OCI-LY1 (cell line): ENCODE results near the gene SPON2.

Source experiments
- H2AFZ ChIP-seq: fragments of 200-600 bp; sonication (generic), shearing (Covaris generic); 2 replicates; pipeline ENCODE4 v1.6.0; 2014; ENCODE audit warnings: antibody characterized with exemption, mild to moderate bottlenecking, low read length
- H3F3A ChIP-seq: fragments of 200-600 bp; sonication (generic), shearing (Covaris generic); 2 replicates; pipeline ENCODE4 v1.6.0; 2014; ENCODE audit warnings: mild to moderate bottlenecking, antibody characterized with exemption, low read length, moderate library complexity; ENCODE audit not compliant: insufficient read depth
- H3K27ac ChIP-seq: fragments of 200-600 bp; sonication (generic); 2 replicates; pipeline ENCODE4 v1.5.1; 2014; ENCODE audit warnings: low read length, mixed run types, mild to moderate bottlenecking, low read depth; ENCODE audit not compliant: poor library complexity, severe bottlenecking
- H3K27me3 ChIP-seq: fragments of 200-600 bp; sonication (generic); 2 replicates; pipeline ENCODE4 v1.6.0; 2014; ENCODE audit warnings: antibody characterized with exemption, mild to moderate bottlenecking, low read length, moderate library complexity; ENCODE audit not compliant: insufficient read depth
- H3K36me3 ChIP-seq: fragments of 200-600 bp; sonication (generic); 2 replicates; pipeline ENCODE4 v1.6.1; 2014; ENCODE audit warnings: mild to moderate bottlenecking, antibody characterized with exemption, low read length, moderate library complexity, mixed read lengths; ENCODE audit not compliant: insufficient read depth
- H3K4me1 ChIP-seq: fragments of 200-600 bp; sonication (generic); 2 replicates; pipeline ENCODE4 v1.5.1; 2014; ENCODE audit warnings: mild to moderate bottlenecking, low read length, moderate library complexity; ENCODE audit not compliant: insufficient read depth, severe bottlenecking
- H3K4me2 ChIP-seq: fragments of 200-600 bp; sonication (generic), shearing (Covaris generic); 2 replicates; pipeline ENCODE4 v1.6.1; 2014; ENCODE audit warnings: low read length
- H3K4me3 ChIP-seq: fragments of 200-600 bp; sonication (generic); 2 replicates; pipeline ENCODE4 v1.5.1; 2014; ENCODE audit warnings: low read length, low read depth, mild to moderate bottlenecking, mixed read lengths; ENCODE audit not compliant: poor library complexity, severe bottlenecking
- H3K79me2 ChIP-seq: fragments of 200-600 bp; shearing (Covaris generic); 2 replicates; pipeline ENCODE4 v1.6.1; 2016; ENCODE audit warnings: mixed run types, low read length, mixed read lengths; ENCODE audit not compliant: insufficient read depth
- H3K9ac ChIP-seq: fragments of 200-600 bp; sonication (generic), shearing (Covaris generic); 2 replicates; pipeline ENCODE4 v1.6.1; 2014; ENCODE audit warnings: mild to moderate bottlenecking, low read length, mixed read lengths
- H3K9me2 ChIP-seq: fragments of 200-600 bp; sonication (generic), shearing (Covaris generic); 2 replicates; pipeline ENCODE4 v1.6.1; 2014; ENCODE audit warnings: low read depth, mild to moderate bottlenecking, low read length, mixed read lengths
- H3K9me3 ChIP-seq: fragments of 200-600 bp; shearing (Covaris generic); 2 replicates; pipeline ENCODE4 v1.6.1; 2014; ENCODE audit warnings: low read length, mixed read lengths
- H4K20me1 ChIP-seq: fragments of 200-600 bp; sonication (generic), shearing (Covaris generic); 2 replicates; pipeline ENCODE4 v1.6.0; 2016; ENCODE audit warnings: mild to moderate bottlenecking, low read length; ENCODE audit not compliant: insufficient read depth
- CTCF ChIP-seq: fragments of 200-600 bp; sonication (generic), shearing (Covaris generic); IDR thresholded peaks from 2 replicates; pipeline ENCODE4 v1.5.1; 2017; ENCODE audit warnings: mild to moderate bottlenecking, antibody characterized with exemption, low read length, moderate library complexity, mixed read lengths
- EZH2 ChIP-seq: fragments of 200-600 bp; sonication (generic), shearing (Covaris generic); IDR thresholded peaks from 2 replicates; pipeline ENCODE4 v1.8.0; 2017; ENCODE audit warnings: borderline replicate concordance, mixed run types, mild to moderate bottlenecking, antibody characterized with exemption, low read length, moderate library complexity, mixed read lengths

The SPON2 gene

GRCh38 chr4:1192493-1193205 lies 20.3 kb upstream of the SPON2 start:
- Histone ChIP-seq H3K9ac (no peak overlapping the region), H3K9me3 (no peaks in the 10 kb centered on the region), H3K79me2 (no peaks in the 10 kb centered on the region), H3K27ac (no peak overlapping the region), H4K20me1 (no peaks in the 10 kb centered on the region), H3K4me3 (no peak overlapping the region), H3K4me2 (no peak overlapping the region), H3K36me3 (no peaks in the 10 kb centered on the region), H3K4me1 (no peaks in the 10 kb centered on the region), H3K9me2 (no peaks in the 10 kb centered on the region), H2AFZ (no peak overlapping the region), H3K27me3 (no peaks in the 10 kb centered on the region; the same call in 1 of the 2 replicates), H3F3A (no peaks in the 10 kb centered on the region)
- TF ChIP-seq EZH2 (no peak), CTCF (no peak)

GRCh38 chr4:1192091-1192492 lies 19.7 kb upstream of the SPON2 start:
- H3K9me2 ChIP-seq: no peaks in the 10 kb centered on the region
- no peaks in the 10 kb centered on the region for H3K79me2 ChIP-seq
- H3K9ac ChIP-seq: no peak overlapping the region
- no peaks in the 10 kb centered on the region for H4K20me1 ChIP-seq
- no peaks in the 10 kb centered on the region; the same call in 1 of the 2 replicates for H3K27me3 ChIP-seq
- H3K36me3 ChIP-seq: no peaks in the 10 kb centered on the region
- no peak overlapping the region for H3K4me3 ChIP-seq
- no peak overlapping the region for H3K27ac ChIP-seq
- no peak overlapping the region for H3K4me2 ChIP-seq
- no peak for TF ChIP-seq CTCF
- TF ChIP-seq EZH2: no peak
- H3F3A ChIP-seq: no peaks in the 10 kb centered on the region
- H3K4me1 ChIP-seq: no peaks in the 10 kb centered on the region
- no peaks in the 10 kb centered on the region for H3K9me3 ChIP-seq
- H2AFZ ChIP-seq: no peak overlapping the region

GRCh38 chr4:1191621-1192020 lies 19.2 kb upstream of the SPON2 start:
- Histone ChIP-seq H3K79me2 (no peaks in the 10 kb centered on the region), H3K27ac (no peak overlapping the region), H3F3A (no peaks in the 10 kb centered on the region), H3K27me3 (no peaks in the 10 kb centered on the region; the same call in 1 of the 2 replicates), H3K9ac (no peak overlapping the region), H3K4me1 (no peaks in the 10 kb centered on the region), H3K9me3 (no peaks in the 10 kb centered on the region), H3K9me2 (no peaks in the 10 kb centered on the region), H2AFZ (no peak overlapping the region), H4K20me1 (no peaks in the 10 kb centered on the region), H3K36me3 (no peaks in the 10 kb centered on the region), H3K4me3 (no peak overlapping the region), H3K4me2 (no peak overlapping the region)
- no peak for TF ChIP-seq EZH2
- TF ChIP-seq CTCF: no peak
